ENCODE data around the gene KRT78.
"Not testable (repeated sequence)": the region's sequence is repeated elsewhere in the genome, so short reads cannot be mapped to it uniquely, and the experiment has no call there.

The KRT78 gene

GRCh38 chr12:52871291-52872039, 22.7 kb upstream of the KRT78 start:
- peak; percentile 74 for DNase-seq

- peak; percentile 42 for DNase-seq
Observed at GRCh38 chr12:52870361-52871290, 21.8 kb upstream of the KRT78 start.

GRCh38 chr12:52867642-52868041, 18.8 kb upstream of the KRT78 start:
- DNase-seq: no peak

- no peak for DNase-seq
Observed at GRCh38 chr12:52867152-52867551, 18.4 kb upstream of the KRT78 start.

- peak; percentile 64 for DNase-seq
Observed at GRCh38 chr12:52865090-52865944, 16.5 kb upstream of the KRT78 start.

- no peak for DNase-seq
Observed at GRCh38 chr12:52862023-52862422, 13.2 kb upstream of the KRT78 start.

GRCh38 chr12:52861511-52861910, 12.7 kb upstream of the KRT78 start:
- DNase-seq: no peak

- peak; percentile 22 for DNase-seq
Observed at GRCh38 chr12:52860102-52860823, 11.5 kb upstream of the KRT78 start.

GRCh38 chr12:52857500-52857899, 8.7 kb upstream of the KRT78 start:
- DNase-seq: no peak

- no peak for DNase-seq
Observed at GRCh38 chr12:52856787-52857186, 8.0 kb upstream of the KRT78 start.

- DNase-seq: not testable (repeated sequence)
Observed at GRCh38 chr12:52856077-52856476, 7.3 kb upstream of the KRT78 start.

- no peak for DNase-seq
Observed at GRCh38 chr12:52851787-52852186, 3.0 kb upstream of the KRT78 start.

- DNase-seq: no peak
Observed at GRCh38 chr12:52850681-52851080, 1.9 kb upstream of the KRT78 start.

- DNase-seq: no peak
Observed at GRCh38 chr12:52849511-52849910, 717 bp upstream of the KRT78 start.

- DNase-seq: no peak
Observed at GRCh38 chr12:52847335-52848102, 1.3 kb downstream of the KRT78 start.

GRCh38 chr12:52846356-52846970, 2.3 kb downstream of the KRT78 start:
- no peak for DNase-seq

- no peak for DNase-seq
Observed at GRCh38 chr12:52845946-52846345, 2.8 kb downstream of the KRT78 start.

- DNase-seq: no peak
Observed at GRCh38 chr12:52844386-52844785, 4.4 kb downstream of the KRT78 start.

- DNase-seq: no peak
Observed at GRCh38 chr12:52839436-52840105, 9.2 kb downstream of the KRT78 start.

Measured in fibroblast of upper back skin (primary cell).